ENCODE measurements around the gene RPRD1B.

- TF ChIP-seq CTCF (IDR thresholded peaks at IDR 0.05; ENCODE audit: low read depth, low read length) (no peak), POLR2A (IDR thresholded peaks at IDR 0.05; ENCODE audit: extremely low read depth, insufficient read length) (no peak), MAX (IDR thresholded peaks at IDR 0.05; ENCODE audit: low read depth, low read length) (no peak), MYC (IDR thresholded peaks at IDR 0.05; ENCODE audit: low read depth, low read length) (no peak)
Observed at GRCh38 chr20:38126932-38127621, 93.5 kb downstream of the RPRD1B start.
